Inferior parietal cortex (tissue), 1 donor: Measurements from ENCODE around the gene GBF1.
"Not testable (repeated sequence)": the region's sequence is repeated elsewhere in the genome, so short reads cannot be mapped to it uniquely, and the experiment has no call there.

Source experiments
- DNase-seq: peaks from one replicate; pipeline ENCODE4 v3.0.0-alpha.2; 2016; ENCODE audit errors: extremely low spot score

Gene GBF1

DNA sequence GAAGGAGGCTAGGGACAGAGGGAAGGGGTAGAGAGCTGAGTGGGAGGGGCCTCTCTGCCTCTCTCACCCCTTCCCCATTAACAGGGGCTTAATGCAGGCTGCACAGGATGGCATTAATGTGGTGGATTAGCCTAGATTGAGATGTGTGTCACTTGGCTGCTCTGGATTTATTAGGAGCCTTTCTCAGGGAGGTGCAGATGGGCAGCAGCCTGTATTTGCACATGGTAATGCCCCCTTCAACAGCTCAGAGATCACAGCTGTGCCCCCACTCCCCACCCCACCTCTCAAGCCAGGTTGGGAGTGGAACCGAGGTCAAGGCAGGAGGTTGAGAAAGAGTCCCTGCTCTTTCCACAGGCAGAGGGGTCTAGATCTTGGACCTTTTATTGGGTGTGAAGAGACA, 11.3 kb upstream of the GBF1 start:
- no peak for DNase-seq

GRCh38 chr10:102234888-102235597, 10.3 kb upstream of the GBF1 start:
- DNase-seq, result no peak

- no peak for DNase-seq
These were observed 9.8 kb upstream of the GBF1 start for GRCh38 chr10:102235598-102235920.

GRCh38 chr10:102236006-102236405, 9.3 kb upstream of the GBF1 start:
- no peak for DNase-seq

DNA sequence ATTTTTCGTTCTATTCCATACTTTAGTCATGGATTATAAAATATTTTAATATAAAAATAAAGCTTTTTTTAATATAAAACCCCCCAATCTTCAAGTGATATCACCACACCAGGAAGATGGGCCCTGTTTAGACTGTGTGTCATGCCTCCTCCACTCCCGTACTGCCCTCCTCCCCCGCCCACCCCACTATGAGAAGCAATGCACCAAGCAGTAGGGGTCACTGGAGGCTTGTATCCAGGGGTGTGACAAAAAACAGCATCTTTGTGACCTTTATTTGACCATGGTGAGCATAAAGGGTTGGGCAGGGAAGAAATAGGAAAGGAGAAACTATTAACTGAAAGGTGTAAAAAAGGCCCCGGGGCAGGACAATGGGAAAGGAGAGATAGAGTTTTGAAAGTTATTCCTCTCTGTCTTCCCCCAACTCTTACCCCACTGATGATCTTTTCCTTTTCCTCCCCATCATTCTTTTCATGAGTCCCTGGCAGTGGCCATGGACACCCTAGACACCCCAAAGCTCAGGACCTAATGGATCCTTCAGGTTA, 7.5 kb upstream of the GBF1 start:
- DNase-seq, result no peak

GRCh38 chr10:102240467-102241031, 4.8 kb upstream of the GBF1 start:
- no peak for DNase-seq

DNA sequence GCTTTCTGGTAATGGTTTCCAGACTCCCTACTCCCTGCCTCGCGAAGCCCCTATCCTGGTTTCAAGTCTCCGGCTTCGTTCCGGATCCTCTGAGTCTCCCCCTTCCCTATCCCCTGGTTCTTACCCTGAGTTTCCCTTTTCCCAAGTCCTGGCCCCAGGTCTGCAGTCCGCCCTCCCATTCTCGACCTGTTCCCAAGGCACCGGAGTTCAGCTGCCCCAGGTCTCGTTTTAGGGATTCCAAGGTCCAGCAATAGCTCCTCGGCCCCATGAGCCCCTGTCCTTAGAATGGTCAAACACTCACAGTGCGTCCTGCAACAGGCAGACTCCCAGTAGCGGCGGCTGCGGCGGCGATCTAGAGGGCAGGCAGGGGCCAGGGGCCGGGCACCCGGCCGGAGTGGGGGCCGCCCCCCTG, 4.3 kb upstream of the GBF1 start:
- DNase-seq, result no peak

DNA sequence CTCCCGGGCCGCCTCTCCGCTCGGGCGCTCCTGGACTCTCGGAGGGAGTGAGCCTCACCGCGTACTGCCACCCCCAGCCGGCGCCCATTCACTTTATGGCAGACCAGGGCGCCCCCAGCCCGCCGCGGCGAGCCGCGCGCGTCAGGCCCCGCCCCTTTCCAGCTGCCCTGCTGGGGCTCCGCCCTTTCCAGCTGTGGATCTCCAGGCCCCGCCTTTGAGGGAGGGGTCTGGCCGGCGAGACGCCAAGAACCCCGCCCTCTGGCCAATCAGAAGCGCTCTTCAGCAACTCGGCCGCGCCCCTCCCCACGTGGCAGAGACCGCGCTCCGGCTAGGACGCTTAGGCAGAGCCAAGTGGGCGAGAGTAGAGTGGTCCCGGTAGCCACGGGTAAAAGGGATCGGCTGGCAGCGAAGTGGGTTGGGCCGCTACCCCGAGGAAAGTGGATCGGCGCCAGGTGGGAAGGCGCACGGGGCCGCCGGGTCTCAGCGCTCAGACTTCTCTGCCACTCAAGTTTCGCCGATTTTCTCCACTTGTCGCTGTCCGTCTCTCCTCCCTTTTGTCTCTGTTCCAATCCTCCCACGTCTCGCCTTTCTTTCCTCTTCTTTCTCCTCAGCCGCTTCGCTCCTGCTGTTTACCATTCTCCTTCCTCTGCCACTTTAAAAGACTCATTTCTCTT, 3.8 kb upstream of the GBF1 start, which contains the start of gene PITX3:
Gene PITX3, minus strand, starts transcription at position 69 of the 674 bp plus-strand sequence. CDS start 9,432 bp downstream, outside the sequence.
- DNase-seq, result peak; percentile 44

DNA sequence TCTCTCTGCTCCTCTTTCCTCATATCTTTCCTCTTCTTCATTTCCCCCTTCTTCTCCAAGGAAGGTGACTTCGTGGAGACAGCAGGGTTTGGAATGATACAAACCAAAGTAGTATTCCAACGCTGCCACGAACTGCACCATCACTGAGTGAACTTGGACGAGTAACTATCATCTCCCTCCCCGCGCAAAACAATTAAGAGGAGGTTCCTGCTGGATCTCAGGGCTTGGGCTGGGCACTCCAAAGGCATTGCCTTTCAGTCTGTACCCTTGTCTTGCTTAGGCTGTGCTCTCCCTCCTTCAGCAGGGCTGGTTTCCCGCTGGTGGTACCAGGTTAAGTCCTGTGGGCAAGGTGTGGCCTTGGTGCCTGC, 3.2 kb upstream of the GBF1 start:
- DNase-seq, result no peak

GRCh38 chr10:102243309-102243708, 2.0 kb upstream of the GBF1 start:
- DNase-seq, result no peak

GRCh38 chr10:102245932-102246251, 560 bp downstream of the GBF1 start:
- no peak for DNase-seq

GRCh38 chr10:102246261-102246660, 929 bp downstream of the GBF1 start:
- DNase-seq, result no peak

GRCh38 chr10:102247734-102248133, 2.4 kb downstream of the GBF1 start:
- no peak for DNase-seq

GRCh38 chr10:102252508-102252907, 7.2 kb downstream of the GBF1 start:
- not testable (repeated sequence) for DNase-seq

GRCh38 chr10:102254426-102254825, 9.1 kb downstream of the GBF1 start:
- DNase-seq, result no peak

- DNase-seq, result no peak
These were observed 10.1 kb downstream of the GBF1 start for GRCh38 chr10:102255404-102255803.

DNA sequence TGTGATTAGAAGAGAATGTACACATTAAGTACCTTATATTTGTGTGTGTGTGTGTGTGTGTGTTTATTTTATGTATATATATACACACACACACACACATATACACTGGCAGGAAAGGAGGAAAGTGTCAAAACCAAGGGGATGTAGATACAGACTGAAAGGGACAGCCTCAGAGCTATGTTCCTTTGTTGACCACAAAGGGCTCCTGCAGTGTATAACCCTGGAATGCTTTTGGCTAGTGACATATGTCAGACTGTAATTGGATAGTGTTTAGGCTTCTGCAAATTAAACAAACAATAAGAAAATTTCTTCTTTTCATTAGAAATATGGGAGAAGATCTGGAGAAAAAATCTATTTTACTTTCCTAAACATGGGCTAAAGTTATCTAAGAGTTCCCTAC, 15.9 kb downstream of the GBF1 start:
- DNase-seq, result no peak

- DNase-seq, result no peak
These were observed 16.5 kb downstream of the GBF1 start for GRCh38 chr10:102261842-102262241.

GRCh38 chr10:102262744-102263370, 17.5 kb downstream of the GBF1 start:
- no peak for DNase-seq

- no peak for DNase-seq
These were observed 19.0 kb downstream of the GBF1 start for GRCh38 chr10:102264371-102264770.

DNA sequence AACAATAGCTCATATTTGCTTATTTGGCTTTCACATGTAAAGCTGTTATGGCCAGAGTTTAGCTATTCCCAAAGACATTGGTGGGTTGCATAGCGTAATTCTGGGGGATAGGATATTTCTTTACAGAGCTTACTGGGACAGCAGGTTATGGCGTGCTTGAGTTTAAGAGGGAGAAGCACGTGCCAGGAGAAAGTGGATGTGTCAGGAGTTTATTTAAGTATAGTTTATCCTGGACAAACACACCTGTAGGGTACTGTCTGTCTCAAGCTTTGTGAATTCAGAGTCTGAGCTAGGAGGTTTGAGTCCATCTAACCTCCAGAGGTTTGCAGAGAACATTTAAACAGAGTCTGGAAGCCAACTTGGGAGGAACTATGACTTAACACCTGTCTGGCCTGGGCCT, 21.3 kb downstream of the GBF1 start:
- DNase-seq, result no peak

DNA sequence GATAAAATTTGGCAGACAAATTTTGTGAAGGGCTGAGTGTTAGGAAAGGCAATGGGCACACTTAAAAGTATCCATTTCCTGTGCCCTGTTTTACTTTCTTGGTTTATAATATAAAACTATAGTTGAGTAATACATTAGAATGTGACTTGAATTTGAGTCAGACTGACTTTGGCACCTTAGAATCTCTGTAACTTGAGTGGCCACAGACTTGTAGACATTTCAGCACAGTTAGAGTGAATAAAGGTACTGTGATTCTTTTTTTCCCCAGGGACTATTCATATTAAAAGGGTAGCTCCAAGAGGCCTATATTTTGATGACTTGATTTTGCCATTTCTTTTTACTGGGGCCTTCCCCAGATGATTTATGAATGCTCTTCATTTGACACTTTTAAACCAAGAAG, 22.4 kb downstream of the GBF1 start:
- DNase-seq, result no peak
